Mesodermal cell (in vitro differentiated cells): ENCODE measurements around the gene AVPR2. TPM values are rescaled to one million over a fixed set of nuclear protein-coding genes. Genes with fewer than 3 reads are reported as not detected.

Source experiments
- H3K27ac ChIP-seq: 2 replicates; pipeline ENCODE4 v1.7.0; 2013; ENCODE audit warnings: mild to moderate bottlenecking, low read depth, low read length, moderate library complexity; ENCODE audit not compliant: severe bottlenecking
- H3K36me3 ChIP-seq: 2 replicates; pipeline ENCODE4 v1.7.1; 2013; ENCODE audit warnings: mild to moderate bottlenecking, low read length, moderate library complexity; ENCODE audit not compliant: control insufficient read depth, insufficient read depth
- H3K4me1 ChIP-seq: one replicate; pipeline ENCODE4 v1.7.1; 2013; ENCODE audit warnings: mild to moderate bottlenecking, low read length; ENCODE audit not compliant: insufficient read depth, control insufficient read depth, poor library complexity, severe bottlenecking
- H3K4me3 ChIP-seq: 2 replicates; pipeline ENCODE4 v1.7.0; 2013; ENCODE audit warnings: low read length, control low read depth, mild to moderate bottlenecking; ENCODE audit not compliant: insufficient read depth, poor library complexity, severe bottlenecking; ENCODE audit errors: extremely low read depth
- H3K9me3 ChIP-seq: 2 replicates; pipeline ENCODE4 v1.7.1; 2013; ENCODE audit warnings: mild to moderate bottlenecking, low read length, moderate library complexity; ENCODE audit not compliant: control insufficient read depth
- WGBS, 2 experiments: methylation state at CpG; one replicate each; pipeline ENCODE4 v1.1.5; 2013; ENCODE audit warnings: missing lambda C conversion rate in 2 of 2; ENCODE audit not compliant: insufficient coverage in 2 of 2; 5-methylcytosine and 5-hydroxymethylcytosine counted together
- polyA plus RNA-seq, 2 experiments: library from polyadenylated mRNA; stranded (reverse); fragments of 50-300 nt; gene quantifications; one replicate each; pipeline ENCODE4 v1.2.3, GENCODE V29; 2013

Gene AVPR2
- polyA plus RNA-seq (2013, experiment 1 of 2): 0.29 TPM
- polyA plus RNA-seq (2013, experiment 2 of 2): 0.30 TPM

DNA sequence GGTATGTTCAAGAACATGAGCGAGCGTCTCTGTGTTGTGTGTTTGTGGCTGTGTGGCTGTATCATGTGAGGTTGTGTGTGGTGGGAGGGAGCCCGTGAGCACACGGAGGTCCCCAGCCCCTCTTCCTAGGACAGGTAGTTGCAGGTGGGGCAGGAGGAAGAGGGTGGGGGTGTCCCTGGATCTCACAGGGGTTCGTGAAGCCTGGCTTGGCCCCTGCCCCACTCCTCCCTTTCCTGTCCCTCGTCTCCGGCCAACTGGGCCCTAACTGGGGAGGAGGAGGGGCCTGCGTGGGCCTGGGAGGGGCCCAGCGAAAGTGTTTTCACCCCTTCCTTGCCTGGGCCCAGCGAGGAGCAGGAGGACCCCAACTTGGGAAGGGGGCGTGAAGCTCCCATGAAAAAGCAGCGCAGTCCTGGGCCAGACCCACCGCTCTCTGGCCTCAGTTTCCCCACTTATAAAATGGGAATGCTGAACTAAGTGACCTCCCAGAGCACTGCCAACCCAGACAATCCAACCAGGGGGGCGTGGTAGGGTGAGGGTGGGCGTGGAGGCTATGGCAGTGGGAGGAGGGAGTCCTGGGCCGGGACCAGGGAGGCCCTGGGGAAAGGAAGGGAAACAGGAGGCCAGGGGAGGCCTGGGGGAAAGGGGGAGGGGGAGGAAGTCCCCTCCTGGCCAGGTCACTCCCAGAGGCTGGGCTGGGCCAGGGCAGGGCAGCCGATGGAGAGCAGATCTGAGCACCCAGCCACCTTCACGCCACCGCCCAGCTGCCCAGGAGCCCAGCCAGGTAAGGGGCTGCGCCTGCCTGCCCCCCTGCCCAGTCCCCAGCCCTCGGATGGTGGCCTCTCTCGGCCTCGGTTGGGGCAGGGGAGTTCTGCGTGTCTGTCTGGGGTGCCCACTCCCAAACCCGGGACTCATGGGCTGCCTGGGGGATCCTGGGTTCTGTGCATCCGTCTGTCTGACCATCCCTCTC lies at the start of gene AVPR2:
TSS of gene AVPR2 (plus strand) at position 683 of the 967 bp plus-strand sequence. CDS start 473 bp downstream, outside the sequence.
- H3K4me1 ChIP-seq: peaks cover 16% of the 10 kb centered on the region
- H3K4me3 ChIP-seq: no peak within 1 kb of the TSS
- no peak within 1 kb of the TSS for H3K27ac ChIP-seq
- no peaks in the 10 kb centered on the region for H3K36me3 ChIP-seq
- H3K9me3 ChIP-seq: no peaks in the 10 kb centered on the region
- 84 to 86% methylated on average over 4 to 13 of the region's 26 CpGs for WGBS, 2 experiments

DNA sequence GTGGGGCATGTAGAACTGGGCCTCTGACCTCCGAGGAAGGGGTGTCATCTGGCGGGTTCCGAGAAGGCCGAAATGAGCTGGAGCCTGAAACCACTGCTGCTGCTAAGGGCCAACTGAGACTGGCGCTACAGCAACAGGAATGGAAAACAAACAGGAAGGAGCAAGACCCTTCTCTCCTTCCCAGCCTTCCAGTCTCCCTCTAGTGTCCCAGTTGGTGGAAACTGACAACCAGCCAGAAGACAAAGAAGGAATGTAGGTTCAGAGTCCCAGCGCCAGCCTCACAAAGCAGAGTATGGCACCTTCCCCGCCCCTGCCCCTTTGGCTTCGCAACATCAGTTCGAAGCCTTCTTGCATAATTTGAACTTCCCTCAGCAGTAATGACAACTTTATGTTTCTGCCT lies 49.8 kb upstream of the AVPR2 start:
- H3K27ac ChIP-seq: no peak overlapping the region
- WGBS, 2 experiments: 62 to 93% methylated on average over 2 to 7 of the region's 9 CpGs
- no peaks in the 10 kb centered on the region for H3K36me3 ChIP-seq
- H3K4me1 ChIP-seq: no peaks in the 10 kb centered on the region
- H3K9me3 ChIP-seq: no peaks in the 10 kb centered on the region
- H3K4me3 ChIP-seq: no peak overlapping the region

DNA sequence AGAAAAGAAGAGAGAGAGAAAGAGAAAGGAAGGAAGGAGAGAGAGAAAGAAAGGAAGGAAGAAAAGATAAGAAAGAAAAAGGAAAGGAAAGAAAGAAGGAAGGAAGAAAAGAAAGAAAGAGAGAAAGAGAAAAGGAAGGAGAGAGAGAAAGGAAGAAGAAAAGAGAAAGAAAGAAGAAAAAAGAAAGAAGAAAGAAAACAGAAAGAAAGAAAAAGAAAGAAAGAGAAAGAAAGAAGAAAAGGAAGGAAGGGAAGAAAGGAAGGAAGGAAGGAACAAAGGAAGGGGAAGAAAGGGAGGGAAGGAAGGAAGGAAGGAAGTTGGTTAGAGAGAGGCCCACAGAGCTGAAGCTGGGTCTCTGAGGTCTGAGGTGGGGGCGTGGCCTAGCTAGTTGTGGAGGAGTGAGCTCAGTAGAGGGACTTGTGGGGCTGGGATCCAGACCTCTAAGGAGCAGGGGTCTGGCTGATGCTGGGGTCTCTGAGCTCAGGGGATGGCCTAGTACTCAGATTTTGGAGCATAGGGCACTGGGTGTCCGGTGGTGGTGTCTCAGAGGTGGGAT lies 47.0 kb upstream of the AVPR2 start:
- H3K9me3 ChIP-seq: no peaks in the 10 kb centered on the region
- no peak overlapping the region for H3K4me3 ChIP-seq
- H3K4me1 ChIP-seq: no peaks in the 10 kb centered on the region
- H3K36me3 ChIP-seq: peaks cover 5% of the 10 kb centered on the region
- no peak overlapping the region for H3K27ac ChIP-seq
- WGBS, 2 experiments: 80% methylated on average over 1 of the region's 2 CpGs; no CpG with 5 or more reads in 1 of the 2 experiments

DNA sequence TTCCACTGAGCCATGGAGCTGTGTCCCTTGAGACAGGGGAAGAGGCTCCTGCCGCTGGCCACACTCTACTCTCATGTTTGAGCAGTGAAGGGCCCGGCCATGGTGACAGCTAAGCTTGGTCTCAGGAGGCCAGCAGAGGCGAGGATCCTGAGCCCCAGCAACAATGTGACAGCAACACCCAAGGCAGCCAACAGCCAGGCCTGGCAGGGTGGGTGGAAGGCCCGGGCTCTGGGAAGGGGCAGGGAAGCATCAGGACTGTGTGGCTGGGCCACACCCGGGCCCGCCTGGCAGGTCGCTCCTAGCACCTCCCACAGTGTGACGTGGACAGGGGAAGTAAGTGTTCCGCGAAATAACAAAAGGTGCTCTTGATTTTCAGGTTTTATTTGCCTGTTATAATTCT lies 43.3 kb upstream of the AVPR2 start:
- 95 to 98% methylated on average over 3 to 6 of the region's 10 CpGs for WGBS, 2 experiments
- H3K4me3 ChIP-seq: no peak overlapping the region

DNA sequence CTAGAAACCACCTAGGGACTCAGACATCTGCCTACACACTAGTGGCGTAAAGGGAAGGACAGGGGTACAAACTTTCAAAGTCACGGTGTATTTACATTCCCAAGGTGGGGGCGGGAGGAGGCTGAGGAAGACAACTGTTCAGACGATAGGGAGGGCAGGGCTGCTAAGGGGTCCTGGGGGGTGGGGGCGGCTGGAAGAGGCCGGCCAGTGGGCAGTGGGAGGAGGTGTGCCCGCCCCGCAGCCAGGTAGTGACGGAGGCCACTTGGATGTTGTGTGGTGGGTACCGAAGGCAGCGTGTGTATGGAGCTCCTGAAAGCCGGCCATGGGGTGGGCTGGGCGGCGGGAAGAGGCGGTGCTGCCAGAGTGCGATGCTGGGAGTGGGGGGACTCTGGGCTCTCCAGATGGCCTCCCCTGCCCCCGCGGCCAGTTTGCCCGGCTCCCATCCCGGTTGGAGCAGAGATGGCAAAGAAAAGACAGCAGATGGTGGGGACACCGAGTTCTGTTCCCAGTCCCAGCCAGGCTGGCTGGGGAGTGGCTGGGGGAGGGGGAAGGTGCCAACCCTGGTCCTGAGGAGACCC lies 42.7 kb upstream of the AVPR2 start:
- Histone ChIP-seq H3K36me3 (peaks cover 16% of the 10 kb centered on the region), H3K4me1 (no peaks in the 10 kb centered on the region), H3K27ac (no peak overlapping the region), H3K9me3 (no peaks in the 10 kb centered on the region), H3K4me3 (no peak overlapping the region)
- 94% methylated on average over 12 of the region's 21 CpGs; no CpG with 5 or more reads in 1 of the 2 experiments for WGBS, 2 experiments

More for the DNA sequence above, 43.3 kb upstream of the AVPR2 start:
- Histone ChIP-seq H3K27ac (no peak overlapping the region), H3K4me1 (no peaks in the 10 kb centered on the region), H3K36me3 (peaks cover 16% of the 10 kb centered on the region), H3K9me3 (no peaks in the 10 kb centered on the region)

DNA sequence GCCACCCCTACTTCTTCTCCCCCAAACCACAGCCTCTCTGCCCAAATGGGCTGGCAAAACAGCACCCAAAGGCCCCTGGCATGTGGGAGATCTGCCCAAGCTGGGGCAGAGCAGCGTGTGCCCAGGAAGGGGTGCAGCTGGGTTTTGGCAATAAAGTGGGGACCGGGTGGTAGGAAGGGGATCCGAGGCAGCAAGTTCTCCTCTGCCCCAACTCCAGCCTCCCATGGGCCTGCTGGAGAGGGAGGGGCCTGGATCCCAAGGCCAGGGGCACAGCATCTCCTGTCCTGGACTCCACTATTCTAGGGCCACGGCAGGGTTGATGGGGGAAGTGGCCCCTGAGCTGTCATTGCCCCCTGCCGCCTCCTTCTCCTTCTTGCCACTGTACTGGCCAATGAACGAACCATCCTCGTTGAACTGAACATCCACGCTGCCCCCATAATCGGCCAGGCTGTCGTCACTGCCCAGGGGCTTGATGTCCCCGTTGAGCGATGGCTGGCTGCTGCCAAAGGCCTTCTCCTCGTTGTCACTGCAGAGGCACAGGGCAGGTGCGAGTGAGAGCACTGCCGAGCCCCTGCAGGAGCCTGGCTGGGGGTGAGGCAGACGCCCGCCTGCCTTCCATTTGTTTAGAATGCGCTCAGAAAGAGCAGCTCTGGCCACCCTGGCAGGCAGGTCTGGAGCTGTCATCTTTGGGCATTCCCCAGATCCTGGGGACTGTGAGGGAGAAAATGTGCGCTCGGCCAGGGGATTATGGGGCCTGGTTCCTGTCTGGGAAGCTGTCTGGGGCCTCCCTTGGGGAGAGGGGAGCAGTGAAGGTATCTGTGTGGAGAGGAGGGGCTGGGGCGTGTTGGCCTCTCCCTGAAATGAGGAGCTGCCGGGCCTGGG lies 41.9 kb upstream of the AVPR2 start:
- Histone ChIP-seq H3K4me1 (no peaks in the 10 kb centered on the region), H3K4me3 (no peak overlapping the region), H3K27ac (no peak overlapping the region), H3K36me3 (peaks cover 16% of the 10 kb centered on the region), H3K9me3 (no peaks in the 10 kb centered on the region)
- 63 to 72% methylated on average over 6 to 10 of the region's 22 CpGs for WGBS, 2 experiments

DNA sequence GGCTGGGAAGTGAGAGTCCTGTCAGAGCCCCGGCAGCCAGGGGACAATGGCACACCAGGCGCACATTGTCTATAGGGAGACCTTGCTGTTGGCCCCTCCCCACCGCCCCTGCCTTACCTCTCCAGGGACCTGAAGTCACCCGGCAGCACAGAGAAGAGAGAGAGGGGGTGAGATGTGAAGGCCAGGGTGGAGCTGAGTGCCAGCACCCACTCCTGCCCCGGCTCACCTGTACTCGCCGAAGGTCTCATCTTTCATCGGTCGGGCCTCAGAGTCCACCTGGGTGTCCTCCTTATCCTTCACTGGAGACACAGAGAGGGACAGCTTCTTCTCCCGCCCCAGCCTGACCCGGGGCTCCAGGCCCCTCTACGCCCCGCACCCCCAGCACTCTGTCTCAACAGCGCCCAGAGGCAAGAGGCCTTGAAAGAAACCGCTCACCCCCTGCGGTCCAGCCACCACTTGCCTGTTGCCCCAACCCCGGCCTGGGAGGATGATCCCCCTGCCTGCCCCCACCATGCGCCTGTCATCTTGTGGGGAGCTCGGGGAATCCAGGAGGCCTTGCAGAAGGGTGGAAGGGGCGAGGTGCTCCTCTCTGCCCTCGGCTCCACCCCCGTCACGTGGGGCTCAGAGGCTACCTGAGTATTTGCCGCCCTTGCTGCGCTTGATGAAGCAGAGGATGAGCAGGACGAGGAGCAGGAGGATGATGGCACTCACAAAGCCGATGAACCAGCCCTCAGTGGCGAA lies 41.1 kb upstream of the AVPR2 start:
- H3K4me3 ChIP-seq: no peak overlapping the region
- H3K4me1 ChIP-seq: no peaks in the 10 kb centered on the region
- no peak overlapping the region for H3K27ac ChIP-seq
- H3K9me3 ChIP-seq: no peaks in the 10 kb centered on the region
- peaks cover 16% of the 10 kb centered on the region for H3K36me3 ChIP-seq
- 93 to 94% methylated on average over 10 to 11 of the region's 28 CpGs for WGBS, 2 experiments

DNA sequence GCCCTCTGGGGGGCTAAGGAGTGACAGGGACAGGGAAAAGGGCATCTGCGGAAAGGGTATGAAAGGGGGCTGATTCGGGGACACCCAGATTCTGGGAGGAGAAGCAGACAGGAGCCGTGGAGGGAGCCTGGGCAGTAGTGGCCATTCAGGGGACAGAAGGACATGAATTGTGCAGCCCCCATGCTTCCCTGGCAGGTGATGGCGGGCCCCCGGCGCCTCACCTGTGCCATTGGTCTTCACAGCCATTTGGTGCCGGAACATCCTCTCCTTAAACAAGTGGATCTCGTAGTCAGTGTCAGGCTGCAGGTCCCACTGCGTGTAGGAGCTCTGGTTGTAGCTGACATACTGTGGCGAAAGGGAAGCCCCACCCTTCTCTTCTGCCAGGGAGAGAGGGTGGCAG lies 40.4 kb upstream of the AVPR2 start:
- Histone ChIP-seq H3K4me3 (no peak overlapping the region), H3K27ac (no peak overlapping the region), H3K4me1 (no peaks in the 10 kb centered on the region), H3K9me3 (no peaks in the 10 kb centered on the region), H3K36me3 (peaks cover 20% of the 10 kb centered on the region)
- 100% methylated on average over 1 to 2 of the region's 10 CpGs for WGBS, 2 experiments

DNA sequence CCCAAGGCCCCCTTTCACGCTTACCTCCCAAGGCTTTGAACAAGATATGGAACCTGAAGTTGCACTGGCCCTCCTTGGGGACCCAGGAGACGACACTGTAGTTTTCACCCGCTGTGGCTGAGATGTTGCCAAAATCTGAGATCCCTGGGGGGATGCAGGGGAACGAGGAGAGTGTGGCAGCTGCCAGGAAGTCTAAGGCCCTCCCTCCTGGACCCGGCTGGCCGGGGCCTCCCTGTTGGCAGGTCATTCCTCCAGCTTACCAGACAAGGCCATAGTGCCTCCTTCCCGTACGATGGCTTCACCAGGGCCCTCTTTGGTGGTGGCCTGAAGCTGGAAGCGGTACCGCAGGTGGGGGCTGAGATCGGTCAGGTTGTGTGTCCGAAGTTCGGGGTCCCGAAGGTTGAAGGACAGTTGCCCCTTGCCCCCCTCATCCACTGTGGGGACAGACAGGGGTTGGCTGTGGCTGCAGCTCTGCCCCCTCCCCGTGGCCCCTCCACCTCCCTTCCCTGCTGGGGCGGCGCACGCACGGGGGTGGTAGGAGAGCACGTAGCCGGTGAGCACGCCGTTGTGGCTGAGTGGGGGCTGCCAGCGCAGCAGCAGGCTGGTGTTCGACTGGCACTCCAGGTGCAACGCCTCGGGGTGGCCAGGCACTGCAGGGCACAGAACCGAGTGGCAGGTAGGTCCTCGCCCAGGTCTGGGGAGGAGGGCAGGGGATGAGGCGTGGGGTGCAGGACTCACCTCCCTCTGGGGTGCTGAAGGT lies 39.7 kb upstream of the AVPR2 start:
- Histone ChIP-seq H3K4me3 (no peak overlapping the region), H3K36me3 (peaks cover 26% of the 10 kb centered on the region), H3K9me3 (no peaks in the 10 kb centered on the region), H3K4me1 (no peaks in the 10 kb centered on the region), H3K27ac (no peak overlapping the region)
- 96% methylated on average over 11 to 19 of the region's 30 CpGs for WGBS, 2 experiments
